GM12892 (cell line): ENCODE results near the gene CDK11A.
"Not testable (repeated sequence)": the region's sequence is repeated elsewhere in the genome, so short reads cannot be mapped to it uniquely, and the experiment has no call there.

Experiments
- POLR2A ChIP-seq: IDR thresholded peaks from 2 replicates; pipeline ENCODE4 v1.6.1; 2011; ENCODE audit warnings: low read depth, low read length, control low read depth
- POLR2AphosphoS5 ChIP-seq: IDR thresholded peaks from 2 replicates; pipeline ENCODE4 v1.6.1; 2011; ENCODE audit warnings: low read depth, low read length, control low read depth

- TF ChIP-seq POLR2A, POLR2AphosphoS5: not testable (repeated sequence)
Observed at GRCh38 chr1:1674806-1675205, 49.4 kb downstream of the CDK11A start.
